Measurements from ENCODE around the gene KIAA1755. TPM values are rescaled to one million over a fixed set of nuclear protein-coding genes. Genes with fewer than 3 reads are reported as not detected.

Gene KIAA1755
- total and polyA plus RNA-seq, 9 of the 15 experiments (the other 6 are each of a cell fraction or from before 2014, with no cell fraction given): not detected

DNA sequence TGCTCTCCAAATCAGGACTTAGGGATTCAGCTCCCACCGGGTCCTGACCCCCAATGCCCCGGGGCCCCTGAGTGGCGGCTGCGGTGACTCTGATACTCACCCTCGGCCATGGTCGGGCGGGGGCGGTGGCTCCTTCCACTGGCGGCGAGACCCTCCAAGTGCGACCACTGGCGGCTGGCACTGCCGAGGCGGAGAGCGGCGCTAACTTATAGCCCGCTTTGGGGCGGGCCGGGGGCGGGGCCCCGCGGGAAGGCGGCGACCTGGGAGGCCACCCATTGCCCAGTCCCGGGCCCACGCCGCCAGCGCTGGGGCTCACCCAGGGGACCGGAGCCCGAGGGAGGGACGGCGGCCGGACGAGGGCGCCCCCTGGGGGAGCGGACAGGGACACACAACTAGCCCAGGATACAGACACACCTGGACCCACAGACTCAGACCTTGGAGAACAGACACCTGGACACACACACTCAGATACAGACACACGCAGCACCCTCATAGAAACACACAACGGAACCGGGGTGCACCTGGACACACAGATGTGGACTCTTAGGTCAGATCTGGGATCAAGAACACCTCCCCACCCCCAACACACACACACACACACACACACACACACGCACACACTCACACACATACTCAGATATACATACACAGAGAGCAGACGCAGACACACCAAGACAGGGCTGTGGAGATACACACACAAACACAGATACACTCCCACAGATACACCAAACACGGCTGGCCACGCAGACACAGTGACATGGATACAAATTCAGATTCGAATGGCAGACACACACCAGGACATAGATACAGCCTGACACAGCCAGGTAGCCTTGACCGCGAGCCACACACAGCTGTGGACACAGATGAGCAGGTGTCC is 95.2 kb downstream of the KIAA1755 start, which contains the start of gene TGM2 (continued):
- no peak; the same call in 1 of the 2 replicates for TF ChIP-seq FOXP1 (CRISPR knock-in tag; IDR thresholded peaks at IDR 0.05)
- no peak for TF ChIP-seq MCM7 (IDR thresholded peaks at IDR 0.05)
- TF ChIP-seq, protein P1, sequence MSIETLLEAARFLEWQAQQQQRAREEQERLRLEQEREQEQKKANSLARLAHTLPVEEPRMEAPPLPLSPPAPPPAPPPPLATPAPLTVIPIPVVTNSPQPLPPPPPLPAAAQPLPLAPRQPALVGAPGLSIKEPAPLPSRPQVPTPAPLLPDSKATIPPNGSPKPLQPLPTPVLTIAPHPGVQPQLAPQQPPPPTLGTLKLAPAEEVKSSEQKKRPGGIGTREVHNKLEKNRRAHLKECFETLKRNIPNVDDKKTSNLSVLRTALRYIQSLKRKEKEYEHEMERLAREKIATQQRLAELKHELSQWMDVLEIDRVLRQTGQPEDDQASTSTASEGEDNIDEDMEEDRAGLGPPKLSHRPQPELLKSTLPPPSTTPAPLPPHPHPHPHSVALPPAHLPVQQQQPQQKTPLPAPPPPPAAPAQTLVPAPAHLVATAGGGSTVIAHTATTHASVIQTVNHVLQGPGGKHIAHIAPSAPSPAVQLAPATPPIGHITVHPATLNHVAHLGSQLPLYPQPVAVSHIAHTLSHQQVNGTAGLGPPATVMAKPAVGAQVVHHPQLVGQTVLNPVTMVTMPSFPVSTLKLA (conservative IDR thresholded peaks at IDR 0.05): peak in 1 of 2 experiments; percentile 72; a peak in 2 of 4 replicates
- TF ChIP-seq ZNF785 (CRISPR knock-in tag; IDR thresholded peaks at IDR 0.05): no peak
- TF ChIP-seq MAZ (CRISPR knock-in tag; conservative IDR thresholded peaks at IDR 0.05 in 1 of 2, IDR thresholded peaks at IDR 0.05 in 1 of 2): peak; percentile 70 to 90; a peak in 3 of 4 replicates
- no peak for TF ChIP-seq ZNF3 (CRISPR knock-in tag; IDR thresholded peaks at IDR 0.05)
- TF ChIP-seq, protein P2, sequence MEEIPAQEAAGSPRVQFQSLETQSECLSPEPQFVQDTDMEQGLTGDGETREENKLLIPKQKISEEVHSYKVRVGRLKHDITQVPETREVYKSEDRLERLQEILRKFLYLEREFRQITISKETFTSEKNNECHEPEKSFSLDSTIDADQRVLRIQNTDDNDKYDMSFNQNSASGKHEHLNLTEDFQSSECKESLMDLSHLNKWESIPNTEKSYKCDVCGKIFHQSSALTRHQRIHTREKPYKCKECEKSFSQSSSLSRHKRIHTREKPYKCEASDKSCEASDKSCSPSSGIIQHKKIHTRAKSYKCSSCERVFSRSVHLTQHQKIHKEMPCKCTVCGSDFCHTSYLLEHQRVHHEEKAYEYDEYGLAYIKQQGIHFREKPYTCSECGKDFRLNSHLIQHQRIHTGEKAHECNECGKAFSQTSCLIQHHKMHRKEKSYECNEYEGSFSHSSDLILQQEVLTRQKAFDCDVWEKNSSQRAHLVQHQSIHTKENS (CRISPR knock-in tag; IDR thresholded peaks at IDR 0.05): no peak
- no peak for TF ChIP-seq ZNF197 (CRISPR knock-in tag; IDR thresholded peaks at IDR 0.05; ENCODE audit: low read depth)
- TF ChIP-seq, protein P3, sequence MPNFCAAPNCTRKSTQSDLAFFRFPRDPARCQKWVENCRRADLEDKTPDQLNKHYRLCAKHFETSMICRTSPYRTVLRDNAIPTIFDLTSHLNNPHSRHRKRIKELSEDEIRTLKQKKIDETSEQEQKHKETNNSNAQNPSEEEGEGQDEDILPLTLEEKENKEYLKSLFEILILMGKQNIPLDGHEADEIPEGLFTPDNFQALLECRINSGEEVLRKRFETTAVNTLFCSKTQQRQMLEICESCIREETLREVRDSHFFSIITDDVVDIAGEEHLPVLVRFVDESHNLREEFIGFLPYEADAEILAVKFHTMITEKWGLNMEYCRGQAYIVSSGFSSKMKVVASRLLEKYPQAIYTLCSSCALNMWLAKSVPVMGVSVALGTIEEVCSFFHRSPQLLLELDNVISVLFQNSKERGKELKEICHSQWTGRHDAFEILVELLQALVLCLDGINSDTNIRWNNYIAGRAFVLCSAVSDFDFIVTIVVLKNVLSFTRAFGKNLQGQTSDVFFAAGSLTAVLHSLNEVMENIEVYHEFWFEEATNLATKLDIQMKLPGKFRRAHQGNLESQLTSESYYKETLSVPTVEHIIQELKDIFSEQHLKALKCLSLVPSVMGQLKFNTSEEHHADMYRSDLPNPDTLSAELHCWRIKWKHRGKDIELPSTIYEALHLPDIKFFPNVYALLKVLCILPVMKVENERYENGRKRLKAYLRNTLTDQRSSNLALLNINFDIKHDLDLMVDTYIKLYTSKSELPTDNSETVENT (CRISPR knock-in tag; IDR thresholded peaks at IDR 0.05): no peak
- TF ChIP-seq YY1 (IDR thresholded peaks at IDR 0.05; ENCODE audit: borderline replicate concordance in 1 of 3, control insufficient read depth in 1 of 3, extremely low read depth in 1 of 3, insufficient read depth in 3 of 3, insufficient read length in 1 of 3, insufficient replicate concordance in 2 of 3, low read depth in 1 of 3, low read length in 2 of 3): peak in 2 of 3 experiments; percentile 41 to 51
- no peak for TF ChIP-seq STAT5B (CRISPR knock-in tag; IDR thresholded peaks at IDR 0.05)

All from K562 (cell line).